ENCODE results near the gene TSPAN9. TPM values are rescaled to one million over a fixed set of nuclear protein-coding genes. Genes with fewer than 3 reads are reported as not detected.

The TSPAN9 gene
- total RNA-seq, 1 donor from 2014 or later, result 5.0 TPM

DNA sequence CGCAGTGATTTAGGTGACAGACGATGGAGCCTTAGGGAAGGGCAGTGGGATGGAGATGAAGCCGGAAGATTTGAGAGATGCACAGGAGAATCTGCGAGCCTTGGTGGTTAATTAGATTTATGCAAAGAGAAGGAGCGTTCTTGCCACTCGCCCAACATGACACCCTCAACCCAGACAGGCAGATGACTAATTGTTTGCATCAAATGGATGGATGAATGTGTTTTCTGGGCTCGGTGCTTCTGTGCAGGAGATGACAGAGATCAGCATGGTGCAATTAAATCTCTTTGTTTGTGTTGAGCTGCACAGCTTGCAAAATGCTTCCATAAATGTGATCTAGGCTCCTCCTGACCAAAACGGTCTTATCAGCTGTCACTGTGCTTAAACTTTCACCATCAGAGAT, 211.5 kb downstream of the TSPAN9 start:
- DNase-seq (ENCODE audit: low read depth) (peak; percentile 22), FAIRE-seq (peak; percentile 40)
- Histone ChIP-seq H3K4me3 (ENCODE audit: low read depth, low read length) (no peak overlapping the region), H3K36me3 (ENCODE audit: control insufficient read depth, insufficient read depth, low read length) (no peaks in the 10 kb centered on the region), H3K27me3 (ENCODE audit: control insufficient read depth, insufficient read depth, low read length) (no peaks in the 10 kb centered on the region)
- TF ChIP-seq, protein P1, sequence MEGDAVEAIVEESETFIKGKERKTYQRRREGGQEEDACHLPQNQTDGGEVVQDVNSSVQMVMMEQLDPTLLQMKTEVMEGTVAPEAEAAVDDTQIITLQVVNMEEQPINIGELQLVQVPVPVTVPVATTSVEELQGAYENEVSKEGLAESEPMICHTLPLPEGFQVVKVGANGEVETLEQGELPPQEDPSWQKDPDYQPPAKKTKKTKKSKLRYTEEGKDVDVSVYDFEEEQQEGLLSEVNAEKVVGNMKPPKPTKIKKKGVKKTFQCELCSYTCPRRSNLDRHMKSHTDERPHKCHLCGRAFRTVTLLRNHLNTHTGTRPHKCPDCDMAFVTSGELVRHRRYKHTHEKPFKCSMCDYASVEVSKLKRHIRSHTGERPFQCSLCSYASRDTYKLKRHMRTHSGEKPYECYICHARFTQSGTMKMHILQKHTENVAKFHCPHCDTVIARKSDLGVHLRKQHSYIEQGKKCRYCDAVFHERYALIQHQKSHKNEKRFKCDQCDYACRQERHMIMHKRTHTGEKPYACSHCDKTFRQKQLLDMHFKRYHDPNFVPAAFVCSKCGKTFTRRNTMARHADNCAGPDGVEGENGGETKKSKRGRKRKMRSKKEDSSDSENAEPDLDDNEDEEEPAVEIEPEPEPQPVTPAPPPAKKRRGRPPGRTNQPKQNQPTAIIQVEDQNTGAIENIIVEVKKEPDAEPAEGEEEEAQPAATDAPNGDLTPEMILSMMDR (IDR thresholded peaks at IDR 0.05; ENCODE audit: insufficient read depth, low read length, severe bottlenecking), result no peak

DNA sequence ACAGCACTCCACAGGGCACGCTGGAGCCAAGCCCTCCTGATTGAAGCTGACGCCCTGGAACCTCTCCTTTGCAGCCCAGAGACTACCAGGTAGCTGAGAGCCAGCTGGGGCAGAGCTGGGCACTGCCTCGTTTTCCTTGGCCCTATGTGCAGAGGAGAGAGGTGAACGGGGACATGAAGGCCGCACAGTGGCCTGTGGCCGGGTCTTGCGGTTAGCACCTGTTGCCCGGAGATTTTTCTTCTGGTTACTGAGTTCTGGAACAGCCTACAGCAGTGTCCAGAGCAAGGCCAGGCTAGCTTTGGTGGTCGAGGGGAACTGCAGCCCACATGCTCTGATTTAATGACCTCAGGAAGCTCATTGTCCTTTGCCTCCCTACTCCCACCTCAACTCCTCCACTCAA, 212.5 kb downstream of the TSPAN9 start:
- no peak for FAIRE-seq

DNA sequence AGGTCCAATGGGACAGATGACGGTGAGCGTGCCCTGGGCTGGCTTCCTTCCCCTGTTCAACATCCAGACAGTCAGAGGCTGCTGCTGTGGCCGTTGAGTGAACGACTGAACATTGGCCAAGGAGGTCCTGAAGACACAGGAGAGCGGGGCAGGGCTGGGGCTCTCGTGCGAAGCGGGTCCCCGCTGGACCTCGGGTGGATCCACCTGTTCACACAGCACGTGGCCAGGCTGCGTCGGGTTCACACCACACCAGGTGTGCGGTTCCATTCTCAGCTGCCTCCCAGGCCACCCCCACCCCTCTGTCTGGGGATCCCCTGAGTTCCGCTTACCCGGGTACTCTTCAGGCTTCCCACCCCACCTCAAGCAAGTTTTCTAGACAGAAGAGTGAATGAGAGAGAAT, 214.8 kb downstream of the TSPAN9 start:
- FAIRE-seq, result no peak

More for the DNA sequence above, 212.5 kb downstream of the TSPAN9 start:
- Histone ChIP-seq H3K27me3 (ENCODE audit: control insufficient read depth, insufficient read depth, low read length) (no peaks in the 10 kb centered on the region), H3K36me3 (ENCODE audit: control insufficient read depth, insufficient read depth, low read length) (no peaks in the 10 kb centered on the region), H3K4me3 (ENCODE audit: low read depth, low read length) (no peak overlapping the region)
- TF ChIP-seq, protein P1 (IDR thresholded peaks at IDR 0.05; ENCODE audit: insufficient read depth, low read length, severe bottlenecking), result no peak
- DNase-seq (ENCODE audit: low read depth), result no peak

DNA sequence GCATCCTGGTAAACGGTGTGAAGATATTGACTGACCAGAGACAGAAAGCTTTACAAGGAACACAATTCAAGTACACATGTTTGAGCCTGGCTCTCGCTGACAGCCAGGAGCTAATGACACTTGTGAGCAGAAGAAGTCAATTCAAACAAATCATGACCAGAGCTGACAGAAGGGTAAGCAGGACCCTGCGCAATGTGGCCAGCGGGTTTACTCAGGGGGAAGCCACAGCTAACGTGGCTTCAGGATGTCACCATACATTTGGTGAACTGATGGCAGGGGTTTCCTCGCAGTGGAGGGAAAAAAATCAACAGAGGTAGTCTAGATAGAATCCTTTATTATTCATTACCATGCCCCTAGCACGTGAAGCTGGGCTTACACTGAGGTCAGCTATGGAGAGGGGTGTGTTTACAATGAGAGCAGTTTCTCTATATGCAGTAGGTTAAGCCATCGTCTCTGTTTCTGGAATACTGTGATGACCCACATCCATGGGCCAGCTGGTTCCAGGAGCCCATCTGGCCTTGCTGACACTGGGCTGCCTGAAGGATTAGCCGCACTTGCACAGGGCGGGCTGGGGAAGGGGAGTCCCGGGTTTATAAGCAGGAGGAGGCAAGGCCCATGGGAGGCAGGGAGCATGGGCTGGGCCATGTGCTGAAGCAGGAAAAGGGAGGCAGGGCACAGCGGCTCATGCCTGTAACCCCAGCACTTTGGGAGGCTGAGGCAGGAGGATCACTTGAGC, 215.7 kb downstream of the TSPAN9 start:
- Histone ChIP-seq H3K36me3 (ENCODE audit: control insufficient read depth, insufficient read depth, low read length) (no peaks in the 10 kb centered on the region), H3K27me3 (ENCODE audit: control insufficient read depth, insufficient read depth, low read length) (no peaks in the 10 kb centered on the region), H3K4me3 (ENCODE audit: low read depth, low read length) (no peak overlapping the region)
- no peak for DNase-seq (ENCODE audit: low read depth)
- TF ChIP-seq, protein P1 (IDR thresholded peaks at IDR 0.05; ENCODE audit: insufficient read depth, low read length, severe bottlenecking), result no peak
- peak; percentile 55 for FAIRE-seq

More for the DNA sequence above, 214.8 kb downstream of the TSPAN9 start:
- Histone ChIP-seq H3K27me3 (ENCODE audit: control insufficient read depth, insufficient read depth, low read length) (no peaks in the 10 kb centered on the region), H3K4me3 (ENCODE audit: low read depth, low read length) (no peak overlapping the region), H3K36me3 (ENCODE audit: control insufficient read depth, insufficient read depth, low read length) (no peaks in the 10 kb centered on the region)
- DNase-seq (ENCODE audit: low read depth), result no peak
- TF ChIP-seq, protein P1 (IDR thresholded peaks at IDR 0.05; ENCODE audit: insufficient read depth, low read length, severe bottlenecking), result no peak

DNA sequence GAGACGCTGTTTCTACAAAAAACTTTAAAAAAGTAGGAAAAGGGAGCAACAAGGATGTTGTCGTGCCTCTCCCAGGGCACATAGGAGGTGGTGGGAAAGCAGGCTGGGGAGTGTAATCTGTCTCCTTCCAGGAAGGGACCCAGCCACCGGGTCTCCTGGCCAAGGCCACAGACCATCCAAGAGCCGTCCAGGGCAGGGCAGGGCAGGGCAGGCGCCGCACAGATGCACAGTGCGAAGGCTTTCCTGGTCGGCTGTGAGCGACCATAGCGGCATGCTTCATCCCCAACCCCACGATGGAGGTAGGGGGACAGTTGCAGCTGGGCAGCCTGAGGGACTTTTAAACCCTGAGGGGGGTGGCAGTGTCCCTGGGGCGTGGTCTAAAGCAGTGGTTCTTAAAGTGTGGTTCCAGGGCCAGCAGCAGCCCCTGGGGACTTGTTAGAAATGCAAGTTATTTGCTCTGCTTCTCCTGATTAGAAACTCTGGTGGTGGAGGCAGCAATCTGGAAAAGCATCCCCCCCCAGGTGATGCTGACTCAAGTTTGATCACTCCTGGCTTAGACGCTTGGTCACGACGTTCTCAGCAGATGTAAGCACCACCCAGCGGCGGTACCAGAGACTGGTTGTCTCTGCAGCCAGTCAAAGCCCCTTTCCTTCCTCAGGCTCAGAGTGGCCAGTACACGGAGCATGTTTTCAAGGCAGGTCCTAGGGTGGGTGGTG, 216.4 kb downstream of the TSPAN9 start:
- Histone ChIP-seq H3K27me3 (ENCODE audit: control insufficient read depth, insufficient read depth, low read length) (no peaks in the 10 kb centered on the region), H3K36me3 (ENCODE audit: control insufficient read depth, insufficient read depth, low read length) (no peaks in the 10 kb centered on the region), H3K4me3 (ENCODE audit: low read depth, low read length) (no peak overlapping the region)
- TF ChIP-seq, protein P1 (IDR thresholded peaks at IDR 0.05; ENCODE audit: insufficient read depth, low read length, severe bottlenecking), result peak; percentile 16
- peak; percentile 57 for DNase-seq (ENCODE audit: low read depth)
- no peak for FAIRE-seq
